HG02943 (cell line): ENCODE data around the gene CYTH3.
"Not testable (repeated sequence)": the region's sequence is repeated elsewhere in the genome, so short reads cannot be mapped to it uniquely, and the experiment has no call there.

Experiments
- ATAC-seq: cut with Tn5 transposase; IDR thresholded peaks from one replicate; pipeline ENCODE4 v1.9.1; 2021; ENCODE audit warnings: mild to moderate bottlenecking, low read depth, moderate library complexity; ENCODE audit not compliant: unreplicated experiment

The CYTH3 gene

GRCh38 chr7:6157685-6158423 is 114.6 kb downstream of the CYTH3 start:
- ATAC-seq, result no peak

DNA sequence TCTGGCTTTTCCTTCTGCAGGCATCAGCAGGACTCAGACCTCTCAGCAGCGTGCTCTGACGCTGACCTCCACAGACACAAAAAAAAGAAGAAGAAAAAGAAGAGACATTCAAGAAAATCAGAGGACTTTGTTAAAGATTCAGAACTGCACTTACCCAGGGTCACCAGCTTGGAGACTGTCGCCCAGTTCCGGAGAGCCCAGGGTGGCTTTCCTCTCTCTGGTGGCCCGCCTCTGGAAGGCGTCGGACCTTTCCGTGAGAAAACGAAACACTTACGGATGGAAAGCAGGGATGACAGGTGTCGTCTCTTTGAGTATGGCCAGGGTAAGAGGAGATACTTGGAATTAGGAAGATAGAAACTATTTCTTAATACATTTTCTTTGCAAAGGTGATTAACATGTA is 115.7 kb downstream of the CYTH3 start:
- no peak for ATAC-seq

DNA sequence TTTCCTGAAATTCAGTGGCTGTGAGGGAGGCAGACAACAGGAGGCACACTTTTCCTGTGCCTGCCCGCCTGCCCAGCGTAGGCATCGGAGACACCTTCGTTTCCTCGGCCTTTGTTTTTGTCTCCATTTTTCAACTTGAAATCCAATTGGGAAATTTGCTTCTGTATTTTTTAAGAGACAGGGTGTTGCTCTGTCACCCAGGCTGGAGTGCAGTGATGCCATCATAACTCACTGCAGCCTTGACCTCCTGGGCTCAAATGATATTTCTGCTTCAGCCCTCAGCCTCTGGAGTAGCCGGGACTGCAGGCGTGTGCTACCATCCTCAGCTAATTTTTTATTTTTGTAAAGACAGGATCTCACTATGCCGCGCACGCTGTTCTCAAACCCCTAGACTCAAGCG is 116.8 kb downstream of the CYTH3 start:
- no peak for ATAC-seq

- ATAC-seq, result no peak
Observed at GRCh38 chr7:6154542-6155404, 117.7 kb downstream of the CYTH3 start.

DNA sequence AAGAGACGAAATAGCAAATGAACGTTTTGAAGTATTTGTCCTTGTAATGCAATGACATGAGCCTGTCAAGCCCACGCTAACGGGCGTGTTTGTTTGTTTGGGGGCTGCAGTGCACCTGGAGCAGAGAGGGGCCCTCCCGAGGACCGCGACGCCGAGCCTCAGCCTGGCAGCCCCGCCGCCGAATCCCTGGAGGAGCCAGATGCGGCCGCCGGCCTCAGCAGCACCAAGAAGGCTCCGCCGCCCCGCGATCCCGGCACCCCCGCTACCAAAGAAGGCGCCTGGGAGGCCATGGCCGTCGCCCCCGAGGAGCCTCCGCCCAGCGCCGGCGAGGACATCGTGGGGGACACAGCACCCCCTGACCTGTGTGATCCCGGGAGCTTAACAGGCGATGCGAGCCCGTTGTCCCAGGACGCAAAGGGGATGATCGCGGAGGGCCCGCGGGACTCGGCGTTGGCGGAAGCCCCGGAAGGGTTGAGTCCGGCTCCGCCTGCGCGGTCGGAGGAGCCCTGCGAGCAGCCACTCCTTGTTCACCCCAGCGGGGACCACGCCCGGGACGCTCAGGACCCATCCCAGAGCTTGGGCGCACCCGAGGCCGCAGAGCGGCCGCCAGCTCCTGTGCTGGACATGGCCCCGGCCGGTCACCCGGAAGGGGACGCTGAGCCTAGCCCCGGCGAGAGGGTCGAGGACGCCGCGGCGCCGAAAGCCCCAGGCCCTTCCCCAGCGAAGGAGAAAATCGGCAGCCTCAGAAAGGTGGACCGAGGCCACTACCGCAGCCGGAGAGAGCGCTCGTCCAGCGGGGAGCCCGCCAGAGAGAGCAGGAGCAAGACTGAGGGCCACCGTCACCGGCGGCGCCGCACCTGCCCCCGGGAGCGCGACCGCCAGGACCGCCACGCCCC is 118.5 kb downstream of the CYTH3 start:
- no peak for ATAC-seq

- no peak for ATAC-seq
Observed at GRCh38 chr7:6151994-6152735, 120.3 kb downstream of the CYTH3 start.

GRCh38 chr7:6151527-6151926 is 120.9 kb downstream of the CYTH3 start:
- not testable (repeated sequence) for ATAC-seq

- no peak for ATAC-seq
Observed at GRCh38 chr7:6149996-6150395, 122.4 kb downstream of the CYTH3 start.

GRCh38 chr7:6148724-6149360 is 123.6 kb downstream of the CYTH3 start:
- no peak for ATAC-seq

DNA sequence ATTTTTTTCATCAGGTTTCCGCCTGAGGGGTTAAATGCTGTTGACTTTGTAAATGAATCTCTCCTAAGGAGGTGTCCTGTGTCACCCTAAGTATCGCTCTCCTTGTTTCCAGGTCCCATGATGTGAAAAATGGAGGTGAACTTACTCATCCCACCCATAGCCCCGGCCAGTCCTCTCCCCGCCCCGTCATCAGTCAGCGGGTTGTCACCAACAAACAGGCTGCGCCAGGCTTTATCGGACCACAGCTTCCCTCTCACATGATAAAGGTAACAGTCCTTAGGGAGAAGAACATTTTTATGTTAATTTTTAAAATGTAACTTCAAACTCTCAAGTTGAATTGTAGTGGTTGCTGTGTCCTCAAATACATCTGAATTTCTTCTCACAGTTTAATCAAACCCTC is 124.8 kb downstream of the CYTH3 start:
- no peak for ATAC-seq

DNA sequence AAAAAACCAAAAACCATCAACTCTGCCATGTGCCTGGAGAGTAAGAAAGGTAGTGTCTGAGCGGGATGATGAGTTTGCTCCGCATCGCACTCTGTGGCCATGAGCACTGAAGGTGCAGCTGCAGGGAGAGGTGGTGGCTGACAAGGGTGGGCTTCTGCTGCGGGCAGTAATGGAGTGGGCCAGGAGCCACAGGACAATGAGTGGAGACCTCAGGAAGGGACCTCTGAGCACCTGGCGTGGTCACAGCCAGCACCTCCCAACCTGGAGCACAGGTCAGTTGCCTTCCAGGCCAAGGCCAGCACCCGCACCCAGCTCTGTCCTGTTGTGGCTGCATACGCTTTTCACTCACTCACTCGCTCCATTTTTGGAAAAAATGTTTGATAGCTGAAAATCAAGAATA is 125.8 kb downstream of the CYTH3 start:
- ATAC-seq, result no peak

- ATAC-seq, result no peak
Observed at GRCh38 chr7:6143997-6144396, 128.4 kb downstream of the CYTH3 start.

DNA sequence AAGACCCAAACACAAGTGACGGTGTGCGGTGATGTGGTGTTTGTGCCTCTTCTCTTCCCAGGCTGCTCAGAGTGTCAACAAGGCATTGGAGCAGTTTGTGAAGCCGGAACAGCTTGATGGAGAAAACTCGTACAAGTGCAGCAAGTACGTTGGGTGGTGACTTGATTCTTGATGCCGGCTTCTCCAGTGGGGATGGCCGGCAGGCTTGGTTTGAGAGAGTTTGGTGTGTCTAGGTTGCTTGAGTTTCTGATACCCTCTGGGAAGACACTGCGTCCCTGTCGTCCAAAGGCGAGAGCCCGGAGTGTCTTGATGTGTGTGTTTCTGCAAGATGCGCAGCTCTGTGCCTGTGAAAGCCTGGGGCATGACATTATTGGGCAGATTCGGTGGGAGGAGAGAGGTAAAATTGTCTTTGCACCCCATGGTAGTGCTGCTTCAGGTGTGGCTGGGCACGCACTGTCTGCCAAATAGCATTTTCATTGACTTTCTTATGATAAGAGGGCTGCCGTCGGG is 129.5 kb downstream of the CYTH3 start:
- ATAC-seq, result no peak

DNA sequence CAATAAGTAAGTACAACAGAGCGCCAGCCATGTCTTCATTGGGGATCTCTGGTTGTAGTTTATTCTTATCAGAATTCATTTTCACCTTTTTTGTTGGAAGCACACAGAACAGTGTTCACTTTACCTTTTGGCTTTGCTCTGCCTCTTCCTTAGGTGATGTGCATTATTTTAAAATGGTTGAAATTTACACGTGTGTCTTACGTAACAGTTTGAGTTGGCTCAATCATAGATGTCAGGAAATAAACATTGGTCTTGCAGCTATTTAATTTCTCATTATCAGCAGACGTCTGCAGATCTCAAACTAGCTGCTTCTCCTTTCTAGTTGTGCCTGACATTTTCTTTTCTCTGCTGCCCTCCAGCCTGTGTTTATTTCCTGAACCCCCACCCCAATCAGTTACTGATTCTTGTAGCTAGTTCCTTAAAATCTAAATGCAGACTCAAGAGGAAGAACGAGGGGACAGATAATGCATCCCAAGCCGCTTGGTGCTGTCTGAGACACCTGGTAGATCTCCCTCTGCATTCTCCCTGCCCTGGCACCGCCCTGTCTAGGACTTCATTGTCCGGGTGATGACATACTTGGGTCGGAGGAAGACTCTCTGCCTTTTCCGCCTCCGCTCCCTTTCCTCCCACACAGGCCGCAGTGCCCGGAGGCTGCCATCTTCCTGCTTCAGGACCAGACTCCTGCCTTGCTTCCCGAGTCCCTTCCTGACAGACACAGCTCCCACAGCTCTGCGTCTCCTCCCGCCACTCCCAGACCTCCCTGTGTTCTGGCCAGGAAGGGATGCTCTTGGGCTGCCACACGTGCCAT is 133.0 kb downstream of the CYTH3 start:
- ATAC-seq, result no peak

GRCh38 chr7:6136475-6136874 is 135.9 kb downstream of the CYTH3 start:
- no peak for ATAC-seq

GRCh38 chr7:6133249-6133648 is 139.2 kb downstream of the CYTH3 start:
- no peak for ATAC-seq

- no peak for ATAC-seq
Observed at GRCh38 chr7:6130007-6130587, 142.3 kb downstream of the CYTH3 start.

GRCh38 chr7:6128205-6128604 is 144.2 kb downstream of the CYTH3 start:
- ATAC-seq, result no peak
